ENCODE data around the gene LIFR. TPM values are rescaled to one million over a fixed set of nuclear protein-coding genes. Genes with fewer than 3 reads are reported as not detected.

Gene LIFR
- total and polyA plus RNA-seq, 2 donors (not counting 1 experiment from before 2014, with no cell fraction given): 43.6 to 65.1 TPM

DNA sequence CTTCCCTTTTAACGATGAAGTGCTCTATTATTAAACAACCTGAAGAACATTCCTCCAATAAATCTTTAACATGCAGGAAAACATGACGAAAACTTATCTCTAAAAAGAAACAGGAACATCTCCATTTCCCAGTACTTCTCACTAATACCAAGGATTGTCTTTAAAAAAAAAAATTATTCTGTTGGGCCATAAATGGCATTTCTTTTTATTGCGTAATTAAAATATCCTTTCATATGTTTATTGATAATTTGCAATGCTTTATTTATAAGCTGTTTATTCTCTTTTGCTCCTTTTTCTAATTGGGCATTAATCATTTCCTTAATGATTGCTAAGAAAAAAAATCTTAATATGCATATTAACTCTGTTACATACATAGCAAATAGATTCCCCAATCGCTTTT lies 18.9 kb downstream of the LIFR start:
- no peak overlapping the region for H3K27ac ChIP-seq (ENCODE audit: insufficient read depth, low read length)
- DNase-seq (ENCODE audit: low read depth in 2 of 2): no peak
- H3K9me3 ChIP-seq (ENCODE audit: control insufficient read depth, insufficient read depth, low read depth, low read length): no peaks in the 10 kb centered on the region
- TF ChIP-seq, protein P1, sequence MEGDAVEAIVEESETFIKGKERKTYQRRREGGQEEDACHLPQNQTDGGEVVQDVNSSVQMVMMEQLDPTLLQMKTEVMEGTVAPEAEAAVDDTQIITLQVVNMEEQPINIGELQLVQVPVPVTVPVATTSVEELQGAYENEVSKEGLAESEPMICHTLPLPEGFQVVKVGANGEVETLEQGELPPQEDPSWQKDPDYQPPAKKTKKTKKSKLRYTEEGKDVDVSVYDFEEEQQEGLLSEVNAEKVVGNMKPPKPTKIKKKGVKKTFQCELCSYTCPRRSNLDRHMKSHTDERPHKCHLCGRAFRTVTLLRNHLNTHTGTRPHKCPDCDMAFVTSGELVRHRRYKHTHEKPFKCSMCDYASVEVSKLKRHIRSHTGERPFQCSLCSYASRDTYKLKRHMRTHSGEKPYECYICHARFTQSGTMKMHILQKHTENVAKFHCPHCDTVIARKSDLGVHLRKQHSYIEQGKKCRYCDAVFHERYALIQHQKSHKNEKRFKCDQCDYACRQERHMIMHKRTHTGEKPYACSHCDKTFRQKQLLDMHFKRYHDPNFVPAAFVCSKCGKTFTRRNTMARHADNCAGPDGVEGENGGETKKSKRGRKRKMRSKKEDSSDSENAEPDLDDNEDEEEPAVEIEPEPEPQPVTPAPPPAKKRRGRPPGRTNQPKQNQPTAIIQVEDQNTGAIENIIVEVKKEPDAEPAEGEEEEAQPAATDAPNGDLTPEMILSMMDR (conservative IDR thresholded peaks at IDR 0.05 in 1 of 2, IDR thresholded peaks at IDR 0.05 in 1 of 2; ENCODE audit: low read depth in 1 of 2, low read length in 2 of 2): no peak
- TF ChIP-seq EZH2 (IDR thresholded peaks at IDR 0.05; ENCODE audit: low read length, missing control alignments): no peak
- no peaks in the 10 kb centered on the region for H3K36me3 ChIP-seq (ENCODE audit: control insufficient read depth, insufficient read depth, low read length)
- no peak overlapping the region for H3K9ac ChIP-seq (ENCODE audit: insufficient read depth, low read length)
- peaks cover 59% of the 10 kb centered on the region for H3K79me2 ChIP-seq (ENCODE audit: control insufficient read depth, insufficient read depth, low read length)
- no peaks in the 10 kb centered on the region for H3K4me1 ChIP-seq (ENCODE audit: control insufficient read depth, extremely low read depth, insufficient read depth, low read length)
- no peak overlapping the region for H3K4me3 ChIP-seq (replicated peaks in 1 of 4; ENCODE audit: control extremely low read depth in 1 of 4, insufficient read depth in 1 of 4, low read depth in 3 of 4, low read length in 4 of 4)
- H4K20me1 ChIP-seq (ENCODE audit: control insufficient read depth, extremely low read depth, insufficient read depth, low read length): peaks cover 5% of the 10 kb centered on the region
- H2AFZ ChIP-seq (ENCODE audit: low read length): no peak overlapping the region
- no peak overlapping the region for H3K4me2 ChIP-seq (ENCODE audit: extremely low read depth, insufficient read depth, low read length)
- H3K27me3 ChIP-seq (ENCODE audit: control insufficient read depth, insufficient read depth, low read length): no peaks in the 10 kb centered on the region

DNA sequence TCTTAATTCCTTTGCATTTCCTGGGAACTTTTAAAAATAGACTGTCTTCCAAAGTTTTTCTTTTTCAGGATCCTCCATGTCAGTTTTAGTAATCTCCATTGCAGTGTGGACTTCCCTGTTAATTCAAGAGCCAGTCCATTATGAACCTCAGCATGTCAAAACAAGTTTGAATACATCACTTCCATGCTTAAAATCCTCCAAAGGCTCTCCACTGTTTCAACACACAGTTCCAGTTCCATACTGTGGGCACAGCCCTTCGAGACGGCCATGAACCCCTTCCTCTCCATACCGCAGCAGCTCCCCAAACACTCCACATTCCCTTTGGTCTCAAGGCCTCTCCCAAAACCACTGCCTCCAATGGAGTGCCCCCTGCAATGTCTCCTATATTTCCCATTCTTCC lies 19.5 kb downstream of the LIFR start:
- Histone ChIP-seq H4K20me1 (ENCODE audit: control insufficient read depth, extremely low read depth, insufficient read depth, low read length) (peaks cover 4% of the 10 kb centered on the region), H3K27ac (ENCODE audit: insufficient read depth, low read length) (no peak overlapping the region), H2AFZ (ENCODE audit: low read length) (no peak overlapping the region), H3K36me3 (ENCODE audit: control insufficient read depth, insufficient read depth, low read length) (no peaks in the 10 kb centered on the region), H3K9ac (ENCODE audit: insufficient read depth, low read length) (no peak overlapping the region), H3K4me1 (ENCODE audit: control insufficient read depth, extremely low read depth, insufficient read depth, low read length) (no peaks in the 10 kb centered on the region), H3K4me3 (replicated peaks in 1 of 4; ENCODE audit: control extremely low read depth in 1 of 4, insufficient read depth in 1 of 4, low read depth in 3 of 4, low read length in 4 of 4) (no peak overlapping the region), H3K4me2 (ENCODE audit: extremely low read depth, insufficient read depth, low read length) (no peak overlapping the region), H3K9me3 (ENCODE audit: control insufficient read depth, insufficient read depth, low read depth, low read length) (no peaks in the 10 kb centered on the region), H3K27me3 (ENCODE audit: control insufficient read depth, insufficient read depth, low read length) (no peaks in the 10 kb centered on the region), H3K79me2 (ENCODE audit: control insufficient read depth, insufficient read depth, low read length) (peaks cover 58% of the 10 kb centered on the region)
- DNase-seq (ENCODE audit: low read depth in 2 of 2): no peak
- TF ChIP-seq EZH2 (IDR thresholded peaks at IDR 0.05; ENCODE audit: low read length, missing control alignments): no peak
- TF ChIP-seq, protein P1 (conservative IDR thresholded peaks at IDR 0.05 in 1 of 2, IDR thresholded peaks at IDR 0.05 in 1 of 2; ENCODE audit: low read depth in 1 of 2, low read length in 2 of 2): no peak

DNA sequence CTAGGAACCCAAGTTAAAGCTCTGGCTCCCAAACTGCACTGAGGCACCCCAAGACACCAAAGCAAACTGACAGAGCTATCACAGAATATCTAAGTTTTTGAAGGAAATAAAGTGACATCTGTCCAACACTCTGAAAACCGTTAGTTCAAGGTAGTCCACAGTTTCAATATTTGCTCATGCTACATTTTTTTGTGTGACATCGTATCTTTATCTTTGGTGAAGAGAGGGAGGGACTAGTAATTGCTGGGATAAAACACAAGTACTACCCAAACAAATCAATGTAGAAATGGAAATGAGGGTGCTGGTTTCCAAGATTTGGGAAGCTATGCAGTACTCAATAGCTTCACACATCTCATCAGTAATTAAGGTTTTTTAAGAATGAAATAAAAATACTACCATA lies 20.6 kb downstream of the LIFR start:
- Histone ChIP-seq H3K36me3 (ENCODE audit: control insufficient read depth, insufficient read depth, low read length) (no peaks in the 10 kb centered on the region), H4K20me1 (ENCODE audit: control insufficient read depth, extremely low read depth, insufficient read depth, low read length) (no peaks in the 10 kb centered on the region), H3K9ac (ENCODE audit: insufficient read depth, low read length) (no peak overlapping the region), H3K4me2 (ENCODE audit: extremely low read depth, insufficient read depth, low read length) (no peak overlapping the region), H3K9me3 (ENCODE audit: control insufficient read depth, insufficient read depth, low read depth, low read length) (no peaks in the 10 kb centered on the region), H3K27ac (ENCODE audit: insufficient read depth, low read length) (no peak overlapping the region), H3K27me3 (ENCODE audit: control insufficient read depth, insufficient read depth, low read length) (no peaks in the 10 kb centered on the region), H3K79me2 (ENCODE audit: control insufficient read depth, insufficient read depth, low read length) (peaks cover 52% of the 10 kb centered on the region), H3K4me3 (replicated peaks in 1 of 4; ENCODE audit: control extremely low read depth in 1 of 4, insufficient read depth in 1 of 4, low read depth in 3 of 4, low read length in 4 of 4) (no peak overlapping the region), H2AFZ (ENCODE audit: low read length) (no peak overlapping the region), H3K4me1 (ENCODE audit: control insufficient read depth, extremely low read depth, insufficient read depth, low read length) (no peaks in the 10 kb centered on the region)
- TF ChIP-seq, protein P1 (conservative IDR thresholded peaks at IDR 0.05 in 1 of 2, IDR thresholded peaks at IDR 0.05 in 1 of 2; ENCODE audit: low read depth in 1 of 2, low read length in 2 of 2): no peak
- no peak for TF ChIP-seq EZH2 (IDR thresholded peaks at IDR 0.05; ENCODE audit: low read length, missing control alignments)
- DNase-seq (ENCODE audit: low read depth in 2 of 2): no peak
